DLD1 (cell line): ENCODE results near the gene JAML.

Experiments used
- in situ Hi-C: cut with HindIII; loops from 2 replicates; pipeline ENCODE4 v1.10.0; 2017; ENCODE audit warnings: low sequenced_read_pairs

JAML gene

GRCh38 chr11:118224511-118225188 is at the start of gene JAML:
Gene JAML, minus strand, starts transcription at chr11:118225011. Its CDS starts 10,145 bp downstream, at chr11:118214866.
- in situ Hi-C loops = no loop called here

GRCh38 chr11:118274186-118274585 is 49.4 kb upstream of the JAML start:
- in situ Hi-C loops = no loop called here

- in situ Hi-C loops = no loop called here
Measured at GRCh38 chr11:118272001-118272400, 47.2 kb upstream of the JAML start.

- in situ Hi-C loops = no loop called here
Measured at GRCh38 chr11:118267486-118267885, 42.7 kb upstream of the JAML start.

GRCh38 chr11:118265954-118266353 is 41.1 kb upstream of the JAML start:
- in situ Hi-C loops = no loop called here

GRCh38 chr11:118264569-118265465 is 40.0 kb upstream of the JAML start:
- in situ Hi-C loops = no loop called here

GRCh38 chr11:118263695-118264568 is 39.1 kb upstream of the JAML start, which contains the start of gene MPZL2:
Gene MPZL2, minus strand, starts transcription at chr11:118264297. Its CDS starts 144 bp downstream, at chr11:118264153.
- in situ Hi-C loops = no loop called here

- in situ Hi-C loops = no loop called here
Measured at GRCh38 chr11:118263112-118263511, 38.3 kb upstream of the JAML start.

GRCh38 chr11:118260353-118260752 is 35.5 kb upstream of the JAML start:
- in situ Hi-C loops = no loop called here

- in situ Hi-C loops = no loop called here
Measured at GRCh38 chr11:118259138-118259537, 34.3 kb upstream of the JAML start.

GRCh38 chr11:118258410-118258809 is 33.6 kb upstream of the JAML start:
- in situ Hi-C loops = no loop called here

GRCh38 chr11:118252688-118253087 is 27.9 kb upstream of the JAML start:
- in situ Hi-C loops = no loop called here

GRCh38 chr11:118251858-118252652 is 27.2 kb upstream of the JAML start, which contains the start of gene MPZL3:
Gene MPZL3, minus strand, starts transcription at chr11:118252365. Its CDS starts 71 bp downstream, at chr11:118252294.
- in situ Hi-C loops = no loop called here

GRCh38 chr11:118247041-118247440 is 22.2 kb upstream of the JAML start:
- in situ Hi-C loops = no loop called here

- in situ Hi-C loops = no loop called here
Measured at GRCh38 chr11:118245936-118246562, 21.2 kb upstream of the JAML start.

GRCh38 chr11:118243993-118244762 is 19.4 kb upstream of the JAML start:
- in situ Hi-C loops = no loop called here

GRCh38 chr11:118243161-118243560 is 18.4 kb upstream of the JAML start:
- in situ Hi-C loops = no loop called here

GRCh38 chr11:118241764-118242098 is 16.9 kb upstream of the JAML start:
- in situ Hi-C loops = no loop called here
